HG02981 (cell line): ENCODE results near the gene CTXN1.
"Not testable (repeated sequence)": the region's sequence is repeated elsewhere in the genome, so short reads cannot be mapped to it uniquely, and the experiment has no call there.

ENCODE experiments used
- ATAC-seq: cut with Tn5 transposase; IDR thresholded peaks from one replicate; pipeline ENCODE4 v1.9.1; 2021; ENCODE audit warnings: mild to moderate bottlenecking, moderate library complexity; ENCODE audit not compliant: unreplicated experiment

CTXN1 gene

GRCh38 chr19:7926727-7927604 is 1.0 kb upstream of the CTXN1 start:
- ATAC-seq: no peak

GRCh38 chr19:7925171-7925851 is 624 bp downstream of the CTXN1 start:
- ATAC-seq: no peak

GRCh38 chr19:7924651-7925170 is 1.2 kb downstream of the CTXN1 start:
- no peak for ATAC-seq

- ATAC-seq: no peak
Observed at GRCh38 chr19:7924241-7924640, 1.7 kb downstream of the CTXN1 start.

- no peak for ATAC-seq
Observed at GRCh38 chr19:7923295-7924191, 2.4 kb downstream of the CTXN1 start.

- no peak for ATAC-seq
Observed at GRCh38 chr19:7922836-7923195, 3.1 kb downstream of the CTXN1 start.

- no peak for ATAC-seq
Observed at GRCh38 chr19:7921967-7922835, 3.7 kb downstream of the CTXN1 start.

GRCh38 chr19:7921302-7921966 is 4.5 kb downstream of the CTXN1 start:
- ATAC-seq: no peak

- peak; percentile 37 for ATAC-seq
Observed at GRCh38 chr19:7920519-7921301, 5.2 kb downstream of the CTXN1 start.

GRCh38 chr19:7919610-7920518 is 6.1 kb downstream of the CTXN1 start, which contains the start of gene SNAPC2:
Gene SNAPC2, plus strand, starts transcription at chr19:7920338. Its CDS starts 29 bp downstream, at chr19:7920367.
- peak; percentile 50 for ATAC-seq

- ATAC-seq: no peak
Observed at GRCh38 chr19:7918615-7919421, 7.1 kb downstream of the CTXN1 start.

GRCh38 chr19:7918062-7918614 is 7.8 kb downstream of the CTXN1 start:
- ATAC-seq: not testable (repeated sequence)

GRCh38 chr19:7917267-7918061 is 8.5 kb downstream of the CTXN1 start:
- no peak for ATAC-seq

- no peak for ATAC-seq
Observed at GRCh38 chr19:7916955-7917266, 9.0 kb downstream of the CTXN1 start.

- no peak for ATAC-seq
Observed at GRCh38 chr19:7916103-7916954, 9.6 kb downstream of the CTXN1 start.
